Cortex of kidney (tissue), 1 donor: ENCODE data around the gene HORMAD1.
"Not testable (repeated sequence)": the region's sequence is repeated elsewhere in the genome, so short reads cannot be mapped to it uniquely, and the experiment has no call there.

Experiments used
- DNase-seq: peaks from one replicate; lab custom pipeline; 2025; lab: John Stamatoyannopoulos, UW

Gene HORMAD1

GRCh38 chr1:150696995-150697927 is 23.4 kb downstream of the HORMAD1 start, which contains the start of gene GOLPH3L:
GOLPH3L (minus strand) TSS chr1:150697154; CDS start chr1:150694838, 2,316 bp downstream.
- DNase-seq: no peak

- DNase-seq: no peak
These were observed 24.1 kb downstream of the HORMAD1 start for GRCh38 chr1:150696590-150696989.

GRCh38 chr1:150696162-150696561 is 24.5 kb downstream of the HORMAD1 start:
- DNase-seq: no peak

- no peak for DNase-seq
These were observed 25.1 kb downstream of the HORMAD1 start for GRCh38 chr1:150695561-150695960.

GRCh38 chr1:150692720-150693119 is 28.0 kb downstream of the HORMAD1 start:
- DNase-seq: no peak

- DNase-seq: no peak
These were observed 31.9 kb downstream of the HORMAD1 start for GRCh38 chr1:150688763-150689162.

- no peak for DNase-seq
These were observed 34.4 kb downstream of the HORMAD1 start for GRCh38 chr1:150686275-150686674.

- no peak for DNase-seq
These were observed 36.8 kb downstream of the HORMAD1 start for GRCh38 chr1:150683914-150684313.

GRCh38 chr1:150678988-150679387 is 41.7 kb downstream of the HORMAD1 start:
- DNase-seq: no peak

GRCh38 chr1:150674881-150675280 is 45.8 kb downstream of the HORMAD1 start:
- no peak for DNase-seq

- no peak for DNase-seq
These were observed 57.4 kb downstream of the HORMAD1 start for GRCh38 chr1:150663321-150663720.

- DNase-seq: no peak
These were observed 57.9 kb downstream of the HORMAD1 start for GRCh38 chr1:150662811-150663210.

- DNase-seq: no peak
These were observed 59.5 kb downstream of the HORMAD1 start for GRCh38 chr1:150661156-150661555.

GRCh38 chr1:150660584-150660983 is 60.1 kb downstream of the HORMAD1 start:
- DNase-seq: no peak

- not testable (repeated sequence) for DNase-seq
These were observed 63.6 kb downstream of the HORMAD1 start for GRCh38 chr1:150657064-150657463.

- DNase-seq: not testable (repeated sequence)
These were observed 66.1 kb downstream of the HORMAD1 start for GRCh38 chr1:150654635-150655034.

- no peak for DNase-seq
These were observed 70.5 kb downstream of the HORMAD1 start for GRCh38 chr1:150650193-150650592.

GRCh38 chr1:150649441-150650075 is 71.1 kb downstream of the HORMAD1 start:
- DNase-seq: no peak
